NCI-H2029 (cell line): Measurements from ENCODE around the gene CLOCK.

Source experiments
- DNase-seq: peaks from one replicate; lab custom pipeline; 2025; lab: John Stamatoyannopoulos, UW

CLOCK gene

DNA sequence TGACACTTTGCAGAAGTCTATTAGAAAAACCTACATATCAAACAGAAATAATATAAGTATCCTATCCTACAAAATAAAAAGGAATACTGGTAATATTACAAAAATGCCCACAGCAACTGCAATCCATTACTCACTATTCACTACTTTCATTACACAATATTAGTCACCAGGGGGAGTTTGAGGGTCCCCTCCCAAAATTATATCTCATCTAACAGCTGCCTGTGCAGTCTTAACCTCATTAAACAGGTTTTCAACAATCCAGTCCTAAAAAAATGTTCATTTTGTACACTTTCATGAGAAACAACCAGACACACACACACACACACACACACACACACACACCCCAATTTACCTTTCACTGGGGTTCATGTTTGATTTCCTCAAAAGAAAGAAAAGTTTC is 2.9 kb downstream of the CLOCK start:
- DNase-seq, result no peak

DNA sequence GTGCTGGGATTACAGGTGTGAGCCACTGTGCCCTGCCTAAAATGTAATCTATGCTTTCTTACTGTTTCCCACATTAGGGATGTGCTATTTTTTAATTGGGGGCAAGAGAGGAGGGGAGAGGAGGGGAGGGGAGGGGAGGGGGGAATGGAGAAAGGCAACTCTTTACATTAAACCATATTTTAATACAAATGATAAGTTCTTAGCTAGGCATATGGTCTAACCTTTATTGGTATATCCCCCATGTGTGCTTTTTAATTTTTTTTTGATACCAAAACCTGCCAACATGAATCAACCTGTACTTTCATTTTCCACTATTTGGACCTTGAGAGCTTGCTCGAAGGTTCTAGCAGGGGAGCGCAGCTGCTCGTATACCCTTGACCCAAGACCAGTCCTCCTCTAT is 6.4 kb downstream of the CLOCK start:
- no peak for DNase-seq

DNA sequence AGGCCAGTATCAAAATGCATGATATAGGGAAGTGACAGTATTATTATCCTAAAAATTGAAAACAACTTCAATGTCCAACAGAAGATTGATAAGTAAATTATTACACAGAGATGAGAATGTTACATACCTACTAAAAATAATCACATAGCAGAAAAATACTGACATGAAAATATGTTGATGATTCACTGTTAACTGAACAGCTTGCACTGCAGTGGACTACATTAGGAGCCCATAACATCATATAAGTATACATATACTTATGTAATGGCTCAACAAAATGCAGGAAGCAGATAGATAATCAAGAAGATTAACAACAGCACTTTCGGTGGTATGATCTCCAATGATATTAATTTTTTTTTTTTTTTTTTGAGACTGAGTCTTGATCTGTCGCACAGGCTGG is 7.1 kb downstream of the CLOCK start:
- no peak for DNase-seq

DNA sequence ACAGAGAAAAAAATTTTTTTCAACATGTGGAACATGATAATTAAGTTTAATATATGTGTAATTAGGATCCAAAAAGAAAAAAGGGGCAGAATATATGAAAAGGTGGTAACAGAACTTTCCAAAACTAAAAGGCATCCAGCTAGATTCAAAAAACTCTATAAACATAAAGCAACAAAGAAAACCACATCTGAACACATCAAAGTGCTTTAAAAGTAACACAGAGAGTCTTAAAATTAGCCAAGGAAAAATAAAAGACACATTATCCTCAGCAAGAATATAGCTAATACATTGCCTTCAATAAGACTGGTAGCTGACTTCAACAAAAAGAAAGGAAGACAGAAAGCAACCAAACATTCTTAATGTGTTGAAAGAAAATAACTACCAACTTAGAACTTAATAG is 8.2 kb downstream of the CLOCK start:
- no peak for DNase-seq

DNA sequence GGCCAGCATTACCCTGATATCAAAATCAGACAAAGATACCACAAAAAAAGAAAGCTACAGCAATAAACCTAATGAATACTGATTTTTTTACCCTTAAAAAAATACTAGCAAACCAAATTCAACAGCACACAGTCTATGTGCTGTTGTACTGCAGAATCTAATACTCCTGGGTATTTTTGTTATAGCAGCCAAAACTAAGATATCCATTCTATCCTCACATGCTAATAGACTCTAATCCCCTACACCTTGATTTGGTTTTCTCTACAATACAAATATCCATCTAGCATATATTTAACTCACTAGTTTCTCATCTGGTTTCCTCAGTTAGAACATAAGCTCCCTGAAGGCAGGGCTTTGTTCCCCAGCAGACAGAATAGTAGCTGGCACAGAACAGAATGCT is 12.4 kb downstream of the CLOCK start:
- DNase-seq, result no peak

DNA sequence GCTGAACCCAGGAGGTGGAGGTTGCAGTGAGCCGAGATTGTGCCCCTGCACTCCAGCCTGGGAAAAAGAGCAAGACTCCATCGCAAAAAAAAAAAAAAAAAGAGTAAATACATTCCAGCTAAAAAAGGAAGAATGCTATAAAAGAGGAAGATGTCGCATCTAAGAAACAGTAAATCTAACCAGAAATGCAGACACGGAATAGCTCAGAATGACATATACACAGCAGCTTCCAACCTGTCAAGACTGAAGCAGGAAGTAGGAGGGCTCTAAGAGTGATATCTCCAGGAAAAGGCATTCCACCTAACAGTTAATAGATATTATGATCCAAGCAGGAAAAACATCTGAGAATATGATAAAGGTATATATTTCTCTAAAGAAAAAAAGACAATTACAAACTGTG is 16.0 kb downstream of the CLOCK start:
- no peak for DNase-seq

DNA sequence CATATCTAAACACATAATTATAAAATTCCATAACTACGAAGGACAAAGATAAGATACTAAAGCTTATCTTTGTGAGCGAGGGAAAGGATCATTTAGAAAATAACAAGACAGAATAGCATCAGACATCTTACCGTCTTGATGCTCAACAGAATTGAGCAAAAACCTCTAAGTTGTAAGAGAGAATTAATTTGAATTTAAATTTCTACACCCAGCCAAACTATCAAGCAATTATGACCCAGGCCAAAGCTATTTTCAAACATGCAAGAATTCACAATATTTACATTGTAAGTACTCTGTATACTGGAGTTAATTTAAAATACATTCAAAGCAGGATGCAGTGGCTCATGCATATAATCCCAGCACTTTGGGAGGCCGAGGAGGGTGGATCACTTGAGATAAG is 16.5 kb downstream of the CLOCK start:
- no peak for DNase-seq

DNA sequence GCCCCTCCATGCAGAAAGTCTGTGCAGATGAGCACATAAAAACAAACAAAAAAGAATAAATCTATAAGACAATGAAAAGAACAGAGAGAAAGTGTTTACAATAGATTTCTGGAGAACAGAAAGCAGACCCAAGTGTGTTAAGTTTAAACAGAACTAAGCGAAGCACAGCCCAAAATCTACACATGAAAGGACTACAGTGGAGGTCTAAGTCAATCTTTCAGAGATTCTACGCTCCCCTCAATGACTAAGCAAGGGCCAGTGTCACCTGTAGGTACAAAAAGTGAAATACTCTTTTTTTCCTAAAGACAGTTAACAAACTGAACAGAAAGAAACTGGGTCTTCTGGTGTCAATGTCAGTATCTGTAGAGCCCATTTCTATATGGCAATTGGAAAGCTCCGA is 18.2 kb downstream of the CLOCK start:
- no peak for DNase-seq

DNA sequence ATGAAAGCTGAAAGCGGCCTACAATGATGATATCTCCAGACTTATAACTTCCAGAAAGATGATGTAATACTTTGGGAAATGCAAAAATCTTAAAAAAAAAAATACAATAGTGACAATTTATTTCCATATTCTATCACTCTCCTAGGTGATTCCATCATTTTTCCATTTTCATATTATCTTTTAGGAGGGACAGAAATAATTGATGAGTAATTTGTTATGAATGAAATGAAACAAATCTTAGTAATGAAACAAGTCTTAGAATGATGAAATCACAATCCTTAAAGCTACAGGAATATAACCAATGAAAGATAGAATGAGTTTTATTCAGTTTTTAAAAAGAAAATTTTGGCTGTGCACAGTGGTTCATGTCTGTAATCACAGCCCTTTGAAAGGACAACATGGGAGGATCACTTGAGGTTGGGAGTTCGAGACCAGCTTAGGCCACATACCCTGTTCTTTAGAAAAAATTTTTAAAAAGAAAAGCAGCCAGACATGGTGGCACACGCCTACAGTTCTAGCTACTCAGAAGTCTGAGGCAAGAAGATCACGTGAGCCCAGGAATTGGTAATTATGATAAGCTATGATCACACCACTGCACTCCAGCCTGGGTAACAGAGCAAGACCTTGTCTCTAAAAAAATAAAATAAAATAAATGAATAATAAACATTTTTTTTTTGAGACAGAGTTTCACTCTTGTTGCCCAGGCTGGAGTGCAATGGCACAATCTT is 21.7 kb downstream of the CLOCK start:
- no peak for DNase-seq

DNA sequence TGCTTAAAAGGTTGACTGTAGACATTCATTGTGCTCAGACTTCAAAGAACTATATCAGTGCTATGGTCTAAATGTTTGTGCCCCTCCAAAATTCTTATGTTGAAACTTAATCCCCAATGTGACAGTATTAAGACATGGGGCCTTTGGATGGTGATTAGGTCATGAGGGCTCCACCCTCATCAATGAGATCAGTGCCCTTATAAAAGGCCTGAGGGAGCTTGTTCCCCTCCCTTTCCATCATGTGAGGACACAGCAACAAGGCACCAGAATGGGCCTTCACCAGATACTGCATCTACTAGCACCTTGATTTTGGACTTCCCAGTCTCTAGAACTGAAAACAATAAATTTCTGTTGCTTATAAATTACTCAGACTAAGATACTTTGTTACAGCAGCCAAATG is 28.3 kb downstream of the CLOCK start:
- no peak for DNase-seq

DNA sequence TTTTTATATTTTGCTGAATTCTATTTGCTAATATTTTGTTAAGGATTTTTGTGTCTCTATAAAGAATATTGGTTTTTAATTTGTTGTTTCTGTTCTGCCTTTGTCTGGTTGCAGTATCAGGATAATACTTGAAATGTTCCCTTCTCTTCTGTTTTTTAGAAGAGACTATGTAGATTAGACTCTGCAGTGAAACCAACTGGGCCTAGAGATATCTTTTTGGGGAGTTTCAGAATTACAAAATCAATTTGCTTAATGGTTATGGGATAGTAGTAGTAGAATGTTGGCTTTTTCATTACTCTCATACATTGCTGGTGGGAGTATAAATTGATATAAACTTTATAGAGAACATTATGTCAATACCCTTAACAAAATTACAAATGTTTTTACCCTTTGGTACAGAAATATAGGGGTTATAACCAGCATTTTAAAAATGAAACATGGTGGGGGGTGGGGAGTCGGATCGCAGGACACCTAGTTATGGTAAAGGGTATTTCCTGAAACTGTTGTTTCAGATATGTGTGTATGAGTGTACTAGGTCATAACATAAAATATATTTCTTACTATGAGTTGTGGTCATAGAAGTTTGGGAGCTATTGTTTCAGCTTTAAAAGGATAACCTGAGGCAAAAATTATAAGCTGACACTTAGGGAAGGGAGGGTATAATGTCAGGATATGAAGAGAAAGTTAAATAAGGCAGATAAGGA is 29.0 kb downstream of the CLOCK start:
- no peak for DNase-seq

DNA sequence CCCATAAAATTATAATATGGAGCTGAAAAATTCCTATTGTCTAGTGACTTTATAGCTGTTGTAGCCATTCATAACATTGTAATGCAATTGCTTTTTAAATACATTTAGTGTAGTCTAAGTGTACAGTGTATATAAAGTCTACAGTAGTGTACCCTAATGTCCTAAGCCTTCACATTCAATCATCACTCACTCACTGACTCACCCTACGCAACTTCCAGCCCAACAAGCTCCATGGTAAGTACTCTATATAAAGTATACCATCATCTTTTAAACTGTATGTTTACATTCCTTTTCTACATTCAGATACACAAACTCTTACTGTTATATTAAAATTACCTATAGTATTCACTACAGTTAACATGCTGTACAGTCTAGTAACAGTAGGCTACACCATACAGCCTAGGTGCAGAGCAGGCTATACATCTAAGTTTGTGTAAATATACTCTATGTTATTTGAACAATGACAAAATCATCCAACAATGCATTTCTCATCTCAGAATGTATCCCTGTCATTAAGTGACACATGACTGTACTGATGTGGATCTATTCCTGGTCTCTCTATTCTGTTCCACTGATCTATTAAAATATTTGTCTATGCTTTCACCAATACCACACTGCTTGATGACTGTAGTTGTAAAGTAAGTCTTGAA is 33.7 kb downstream of the CLOCK start:
- no peak for DNase-seq

DNA sequence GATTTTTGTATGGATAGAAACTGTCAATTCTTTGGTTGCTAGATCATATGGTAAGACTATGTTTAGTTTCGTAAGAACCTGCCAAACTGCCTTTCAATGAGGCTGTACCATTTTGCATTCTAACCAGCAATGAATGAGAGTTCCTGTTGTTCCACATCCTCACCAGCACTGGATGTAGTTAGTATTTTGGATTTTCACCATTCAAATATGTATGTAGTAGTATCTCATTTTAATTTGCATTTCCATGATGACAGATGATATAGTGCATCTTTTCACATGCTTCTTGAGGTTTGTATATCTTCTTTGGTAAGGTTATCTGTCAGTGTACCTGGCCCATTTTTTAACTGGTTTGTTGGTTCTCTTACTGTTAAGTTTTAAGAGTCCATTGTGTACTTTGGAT is 34.6 kb downstream of the CLOCK start:
- no peak for DNase-seq

DNA sequence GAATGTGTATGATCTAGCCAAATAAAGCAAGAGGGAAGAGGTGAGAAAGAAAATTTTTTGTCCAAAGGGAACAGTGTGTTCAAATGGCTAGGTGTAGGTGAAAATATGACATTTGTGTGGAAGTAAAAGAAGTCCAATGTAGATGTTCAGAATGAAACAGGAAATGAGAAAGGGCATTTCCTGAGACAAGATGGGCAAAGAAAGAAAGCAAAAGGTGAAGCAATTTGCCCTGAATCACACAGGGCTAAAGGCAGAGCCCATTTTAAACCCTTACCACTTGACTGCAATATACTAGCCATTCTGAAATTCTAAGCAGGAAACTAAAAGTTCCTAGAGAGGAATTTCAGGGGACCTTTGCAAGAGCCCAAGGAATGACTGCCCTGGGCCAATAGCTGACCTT is 36.0 kb downstream of the CLOCK start:
- no peak for DNase-seq

DNA sequence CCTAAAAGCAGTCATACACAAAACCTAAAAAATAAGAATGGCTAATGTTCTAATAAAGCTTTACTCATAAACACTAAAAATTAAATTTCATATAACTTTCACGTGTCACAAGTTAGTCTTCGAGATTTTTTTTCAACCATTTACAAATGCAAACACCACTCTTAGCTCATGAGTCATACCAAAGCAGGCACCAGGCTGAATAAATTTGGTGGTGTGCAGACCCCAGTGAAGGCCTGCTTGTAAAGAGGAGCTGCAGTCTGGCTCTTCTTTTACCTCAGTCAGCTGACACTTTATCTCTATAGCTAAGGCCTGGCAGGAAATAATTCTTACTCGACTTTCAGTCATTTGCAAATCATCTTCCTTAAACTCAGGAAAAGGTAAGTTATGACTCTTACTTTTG is 37.4 kb downstream of the CLOCK start:
- DNase-seq, result no peak

DNA sequence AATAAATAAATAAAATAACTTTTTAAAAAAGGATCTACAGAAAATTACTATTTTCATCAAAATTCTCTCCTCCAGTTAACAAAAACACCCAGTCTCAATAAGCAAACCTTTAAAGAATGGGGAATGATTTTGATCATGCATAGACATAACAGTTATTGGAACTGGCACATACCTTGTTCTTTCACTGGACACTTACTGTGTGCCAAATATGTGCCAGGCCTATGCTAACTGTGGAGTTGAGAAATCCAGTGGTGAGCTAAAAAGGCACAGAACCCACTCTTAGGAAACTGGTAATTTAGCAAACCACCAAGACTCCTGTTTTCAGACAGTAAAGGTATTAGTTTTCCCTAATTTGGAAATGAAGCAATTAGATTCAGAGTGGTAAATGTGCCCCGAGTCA is 39.1 kb downstream of the CLOCK start:
- no peak for DNase-seq

DNA sequence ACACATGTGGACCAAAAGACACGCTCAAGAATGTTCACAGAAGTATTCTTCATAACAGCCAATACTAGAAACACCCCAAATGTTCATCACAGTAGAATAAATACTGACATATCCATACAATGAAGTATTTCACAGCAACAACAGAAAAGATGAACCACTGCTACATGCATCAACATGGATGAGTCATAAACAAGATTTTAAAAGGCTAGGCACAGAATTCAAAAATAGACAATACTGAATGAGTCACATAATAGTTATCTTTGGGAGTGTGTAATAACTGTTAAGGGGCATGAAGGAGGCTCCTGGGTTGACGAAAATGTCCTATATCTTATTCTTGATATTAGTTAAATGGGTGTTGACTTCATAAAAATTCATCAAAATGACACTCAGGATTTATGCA is 43.5 kb downstream of the CLOCK start:
- DNase-seq, result no peak

DNA sequence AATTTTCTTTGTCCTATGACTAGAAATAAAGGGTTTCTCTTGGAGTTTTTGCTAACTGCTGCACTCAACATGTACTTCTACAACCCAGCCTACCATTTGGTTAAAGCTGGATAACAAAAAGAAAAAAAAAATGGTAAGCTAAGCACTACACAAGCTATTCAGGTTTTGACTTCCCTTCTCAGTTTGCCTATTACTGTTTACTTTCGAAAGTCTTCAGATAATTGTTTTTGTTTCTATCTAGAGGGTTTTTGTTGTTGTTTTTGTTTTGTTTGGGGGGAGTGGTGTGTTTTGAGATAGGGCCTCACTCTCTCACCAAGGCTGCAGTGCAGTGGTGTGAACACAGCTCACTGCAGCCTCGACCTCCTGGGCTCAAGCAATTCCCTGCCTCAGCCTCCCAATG is 46.6 kb downstream of the CLOCK start:
- DNase-seq, result no peak

DNA sequence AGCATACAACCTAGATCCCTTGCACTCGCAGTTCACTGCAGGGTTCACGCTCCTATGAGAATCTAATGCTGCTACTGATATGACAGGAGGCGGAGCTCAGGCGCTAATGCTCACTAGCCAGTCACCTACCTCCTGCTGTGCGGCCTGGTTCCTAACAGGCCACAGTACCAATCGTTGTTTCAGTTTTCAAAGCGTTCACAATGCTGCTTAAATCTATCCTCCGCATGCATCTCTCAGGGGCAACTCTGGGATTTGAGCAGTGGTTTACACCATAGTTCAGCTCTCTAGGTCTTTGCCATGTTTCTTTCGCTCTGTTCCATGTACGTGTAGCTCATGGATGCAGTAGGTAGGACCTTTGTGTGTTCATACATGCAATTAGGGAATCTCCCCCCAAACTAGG is 47.2 kb downstream of the CLOCK start:
- DNase-seq, result no peak

DNA sequence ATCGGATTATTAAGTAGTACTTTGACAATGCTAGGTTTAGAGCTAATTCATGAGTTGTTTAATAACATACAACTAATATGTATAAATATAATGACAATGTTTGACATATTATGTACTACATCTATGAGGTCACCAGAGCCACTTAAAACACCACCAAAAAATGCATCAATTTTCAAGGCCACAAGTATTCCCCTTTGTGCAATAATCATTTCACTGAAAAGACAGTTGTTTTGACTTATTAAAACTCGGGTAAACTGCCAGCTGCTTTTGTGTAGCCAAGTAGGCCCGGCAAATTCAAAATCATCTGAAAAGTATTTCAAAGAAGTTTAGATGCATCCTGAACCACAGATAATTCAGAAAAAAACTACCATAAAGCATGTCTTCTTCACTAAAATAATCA is 48.7 kb downstream of the CLOCK start:
- DNase-seq, result no peak

DNA sequence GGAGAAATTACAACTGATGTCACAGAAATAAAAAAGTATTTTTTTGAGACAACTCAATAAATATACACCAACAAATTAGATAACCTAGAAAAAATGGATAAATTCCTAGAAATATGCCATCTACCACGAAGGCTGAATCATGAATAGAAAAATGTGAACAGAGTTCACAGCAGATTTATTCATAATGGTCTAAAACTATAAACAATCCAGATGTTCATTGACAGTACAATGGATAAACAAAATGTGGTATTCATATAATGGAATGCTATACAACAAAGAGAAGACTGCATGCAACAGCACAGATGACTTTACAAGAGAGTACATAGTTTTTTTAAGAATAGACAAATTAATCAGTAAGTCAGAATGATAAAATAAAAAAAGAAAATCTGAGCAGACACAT is 55.2 kb downstream of the CLOCK start:
- DNase-seq, result no peak

DNA sequence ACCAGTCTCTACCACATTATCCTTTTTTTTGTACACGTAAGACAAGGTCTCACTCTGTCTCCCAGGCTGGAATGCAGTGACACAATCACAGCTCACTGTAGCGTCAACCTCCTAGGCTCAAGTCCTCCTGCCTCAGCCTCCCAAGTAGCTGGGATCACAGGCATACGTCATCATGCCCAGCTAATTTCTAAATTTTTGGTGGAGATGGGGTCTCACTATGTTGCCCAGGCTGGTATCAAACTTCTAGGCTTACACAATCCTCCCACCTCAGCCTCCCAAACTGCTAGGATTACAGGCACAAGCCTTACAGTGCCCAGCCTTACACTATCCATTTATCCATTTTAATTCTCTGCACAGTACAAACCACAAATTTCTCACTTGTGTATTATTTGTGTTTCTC is 58.0 kb downstream of the CLOCK start:
- no peak for DNase-seq

DNA sequence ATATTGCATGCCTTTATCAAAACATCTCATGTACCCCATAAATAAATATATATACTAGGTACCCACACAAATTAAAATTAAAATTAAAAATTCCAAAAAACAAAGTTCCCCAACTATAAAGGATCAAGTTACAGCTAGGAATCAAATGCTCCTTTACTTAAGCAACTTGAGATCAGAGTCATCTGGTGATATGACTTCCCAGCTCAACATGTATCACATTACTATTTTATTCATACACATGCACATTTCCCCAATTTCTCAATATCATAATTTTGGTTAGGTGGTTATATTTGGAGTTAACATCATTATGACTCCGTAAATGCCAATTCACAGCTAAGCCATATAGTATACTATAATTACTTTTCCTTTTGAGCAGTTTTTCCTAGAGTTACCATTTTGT is 60.9 kb downstream of the CLOCK start:
- no peak for DNase-seq

DNA sequence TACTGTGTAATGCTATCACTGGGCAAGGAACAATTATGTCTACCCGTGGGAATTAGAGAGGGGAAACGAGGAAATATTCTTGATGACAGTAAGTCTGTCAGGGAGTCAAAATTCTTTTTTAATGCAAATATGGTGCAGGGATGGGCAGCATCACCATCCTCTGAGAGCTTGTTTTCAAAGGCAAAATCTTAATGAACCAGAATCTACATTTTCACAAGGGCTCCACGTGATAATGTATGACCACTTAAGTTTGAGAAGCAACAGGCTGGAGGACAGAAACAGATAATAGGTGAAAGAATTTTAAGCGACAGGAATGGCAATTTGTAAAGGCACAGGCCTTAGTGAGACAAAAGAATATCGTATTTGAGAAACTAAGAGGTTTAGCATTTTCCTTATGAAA is 63.4 kb downstream of the CLOCK start:
- no peak for DNase-seq
